SU-DHL-6 (cell line): ENCODE data around the gene IRAK2.

Experiments used
- H2AFZ ChIP-seq: fragments of 200-600 bp; sonication (generic); 2 replicates; pipeline ENCODE4 v1.6.1; 2014; ENCODE audit warnings: low read depth, mild to moderate bottlenecking, moderate library complexity, mixed read lengths, antibody characterized with exemption, low read length; ENCODE audit not compliant: severe bottlenecking
- H3F3A ChIP-seq: fragments of 200-600 bp; shearing (Covaris generic); 2 replicates; pipeline ENCODE4 v1.6.0; 2016; ENCODE audit warnings: antibody characterized with exemption, mild to moderate bottlenecking; ENCODE audit not compliant: insufficient read depth
- H3K27ac ChIP-seq: fragments of 200-600 bp; sonication (generic); 2 replicates; pipeline ENCODE4 v1.5.1; 2016; ENCODE audit warnings: low read depth, mild to moderate bottlenecking, low read length, moderate library complexity, mixed read lengths
- H3K27me3 ChIP-seq: fragments of 200-600 bp; sonication (generic), shearing (Covaris generic); 2 replicates; pipeline ENCODE4 v1.6.0; 2014; ENCODE audit warnings: mild to moderate bottlenecking, low read length
- H3K36me3 ChIP-seq: fragments of 200-600 bp; sonication (generic); 2 replicates; pipeline ENCODE4 v1.6.1; 2014; ENCODE audit warnings: mild to moderate bottlenecking, low read length, mixed read lengths
- H3K4me2 ChIP-seq: fragments of 300-600, 200-600 bp; shearing (Covaris generic), sonication (generic); 2 replicates; pipeline ENCODE4 v1.6.0; 2014; ENCODE audit warnings: low read length, low read depth, mild to moderate bottlenecking; ENCODE audit not compliant: poor library complexity, severe bottlenecking
- H3K4me3 ChIP-seq: fragments of 200-600 bp; sonication (generic); 2 replicates; pipeline ENCODE4 v1.5.1; 2014; ENCODE audit warnings: antibody characterized with exemption, low read length, mild to moderate bottlenecking, mixed read lengths; ENCODE audit not compliant: insufficient read depth, poor library complexity, severe bottlenecking
- H3K79me2 ChIP-seq: fragments of 200-600 bp; sonication (generic); 2 replicates; pipeline ENCODE4 v1.6.1; 2014; ENCODE audit warnings: mild to moderate bottlenecking, low read length, moderate library complexity; ENCODE audit not compliant: insufficient read depth
- H3K9ac ChIP-seq: fragments of 200-600 bp; sonication (generic); 2 replicates; pipeline ENCODE4 v1.7.0; 2014; ENCODE audit warnings: mild to moderate bottlenecking, low read length
- H3K9me2 ChIP-seq: fragments of 200-600 bp; sonication (generic); replicated peaks from 2 replicates; pipeline ENCODE4 v1.6.1; 2014; ENCODE audit warnings: low read length; ENCODE audit not compliant: insufficient read depth
- H3K9me3 ChIP-seq: fragments of 200-600 bp; sonication (generic); 2 replicates; pipeline ENCODE4 v1.6.1; 2014; ENCODE audit warnings: low read length, mixed read lengths; ENCODE audit not compliant: insufficient read depth
- H4K20me1 ChIP-seq: fragments of 200-600 bp; sonication (generic); 2 replicates; pipeline ENCODE4 v1.6.1; 2014; ENCODE audit warnings: low read depth, mild to moderate bottlenecking, antibody characterized with exemption, low read length, moderate library complexity, mixed read lengths
- CTCF ChIP-seq: fragments of 200-600 bp; sonication (generic); IDR thresholded peaks from one replicate; pipeline ENCODE4 v1.5.1; 2017; ENCODE audit warnings: antibody characterized with exemption, mild to moderate bottlenecking, low read length, moderate library complexity; ENCODE audit not compliant: insufficient read depth, poor library complexity, severe bottlenecking
- EZH2phosphoT487 ChIP-seq: fragments of 200-600 bp; sonication (generic), shearing (Covaris generic); conservative IDR thresholded peaks from 2 replicates; pipeline ENCODE4 v1.6.1; 2018; ENCODE audit warnings: mild to moderate bottlenecking, antibody characterized with exemption, low read length, moderate library complexity, mixed read lengths

Gene IRAK2

GRCh38 chr3:10206166-10206511, 41.4 kb downstream of the IRAK2 start:
- no peaks in the 10 kb centered on the region for H3K9me2 ChIP-seq
- no peak overlapping the region for H3K4me2 ChIP-seq
- no peak overlapping the region for H3K27ac ChIP-seq
- no peaks in the 10 kb centered on the region for H3F3A ChIP-seq
- H3K9ac ChIP-seq = no peak overlapping the region
- no peaks in the 10 kb centered on the region for H3K27me3 ChIP-seq
- H3K79me2 ChIP-seq = no peaks in the 10 kb centered on the region
- TF ChIP-seq EZH2phosphoT487 (no peak), CTCF (no peak)
- no peaks in the 10 kb centered on the region for H4K20me1 ChIP-seq
- H2AFZ ChIP-seq = no peak overlapping the region
- no peaks in the 10 kb centered on the region for H3K9me3 ChIP-seq
- H3K36me3 ChIP-seq = no peaks in the 10 kb centered on the region
- no peak overlapping the region for H3K4me3 ChIP-seq

DNA sequence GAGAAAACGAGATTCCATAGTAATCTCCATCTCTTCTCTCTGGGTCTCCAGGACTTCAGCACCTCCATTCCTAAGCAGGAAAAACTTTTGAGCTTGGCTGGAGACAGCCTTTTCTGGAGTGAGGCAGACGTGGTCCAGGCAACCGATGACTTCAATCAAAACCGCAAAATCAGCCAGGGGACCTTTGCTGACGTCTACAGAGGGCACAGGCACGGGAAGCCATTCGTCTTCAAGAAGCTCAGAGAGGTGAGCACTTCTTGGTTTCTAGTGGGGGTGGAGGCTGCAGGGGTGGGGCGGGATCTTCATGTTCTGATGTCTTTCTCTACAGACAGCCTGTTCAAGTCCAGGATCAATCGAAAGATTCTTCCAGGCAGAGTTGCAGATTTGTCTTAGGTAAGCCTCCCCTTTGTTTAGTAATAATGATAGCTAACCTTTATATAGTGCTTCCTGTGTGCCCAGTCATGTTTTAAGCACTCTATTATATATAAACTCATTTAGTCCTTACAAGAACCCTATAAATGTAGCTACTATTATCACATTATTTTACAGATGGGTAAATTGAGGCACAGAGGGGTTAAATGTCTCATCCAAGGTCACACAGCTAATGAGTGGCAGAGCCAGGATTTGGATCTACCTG, 48.6 kb downstream of the IRAK2 start:
- H3K9me3 ChIP-seq = no peaks in the 10 kb centered on the region
- H3F3A ChIP-seq = no peaks in the 10 kb centered on the region
- no peaks in the 10 kb centered on the region for H4K20me1 ChIP-seq
- H3K9me2 ChIP-seq = no peaks in the 10 kb centered on the region
- H3K9ac ChIP-seq = no peak overlapping the region
- H3K36me3 ChIP-seq = no peaks in the 10 kb centered on the region
- no peaks in the 10 kb centered on the region for H3K27me3 ChIP-seq
- no peak for TF ChIP-seq CTCF
- no peak for TF ChIP-seq EZH2phosphoT487
- no peak overlapping the region for H3K27ac ChIP-seq
- H3K79me2 ChIP-seq = no peaks in the 10 kb centered on the region
- H2AFZ ChIP-seq = no peak overlapping the region
- no peak overlapping the region for H3K4me2 ChIP-seq
- H3K4me3 ChIP-seq = no peak overlapping the region

- no peak overlapping the region for H2AFZ ChIP-seq
- no peak overlapping the region for H3K4me2 ChIP-seq
- no peaks in the 10 kb centered on the region for H3K36me3 ChIP-seq
- no peak overlapping the region for H3K4me3 ChIP-seq
- H3K79me2 ChIP-seq = no peaks in the 10 kb centered on the region
- H3K27ac ChIP-seq = no peak overlapping the region
- no peaks in the 10 kb centered on the region for H3K9me2 ChIP-seq
- H3F3A ChIP-seq = no peaks in the 10 kb centered on the region
- no peaks in the 10 kb centered on the region for H3K27me3 ChIP-seq
- no peak overlapping the region for H3K9ac ChIP-seq
- H3K9me3 ChIP-seq = no peaks in the 10 kb centered on the region
- TF ChIP-seq EZH2phosphoT487 (no peak), CTCF (no peak)
- no peaks in the 10 kb centered on the region for H4K20me1 ChIP-seq
These were observed 51.1 kb downstream of the IRAK2 start for GRCh38 chr3:10215578-10216368.
